ENCODE measurements around the gene MSRB2.
"Not testable (repeated sequence)": the region's sequence is repeated elsewhere in the genome, so short reads cannot be mapped to it uniquely, and the experiment has no call there.

The MSRB2 gene

GRCh38 chr10:23069019-23069815, 26.2 kb upstream of the MSRB2 start:
- no peak for DNase-seq (ENCODE audit: extremely low spot score)
- no peak for TF ChIP-seq PKNOX1 (IDR thresholded peaks at IDR 0.05)
- TF ChIP-seq FOXA1 (IDR thresholded peaks at IDR 0.05), result no peak
- TF ChIP-seq SP1 (IDR thresholded peaks at IDR 0.05), result no peak
- TF ChIP-seq ZNF384 (IDR thresholded peaks at IDR 0.05), result no peak
- TF ChIP-seq CTBP1 (IDR thresholded peaks at IDR 0.05; ENCODE audit: borderline replicate concordance), result no peak
- TF ChIP-seq TARDBP (IDR thresholded peaks at IDR 0.05), result no peak
- no peak for TF ChIP-seq FOXK2 (IDR thresholded peaks at IDR 0.05)
- TF ChIP-seq HDGF (IDR thresholded peaks at IDR 0.05; ENCODE audit: borderline replicate concordance), result no peak
- no peak for TF ChIP-seq LEF1 (IDR thresholded peaks at IDR 0.05; ENCODE audit: borderline replicate concordance)
- no peak for TF ChIP-seq BHLHE40 (IDR thresholded peaks at IDR 0.05; ENCODE audit: borderline replicate concordance)
- TF ChIP-seq ARNT (IDR thresholded peaks at IDR 0.05), result no peak
- no peak for TF ChIP-seq L3MBTL2 (conservative IDR thresholded peaks at IDR 0.05)
- TF ChIP-seq SUZ12 (IDR thresholded peaks at IDR 0.05), result no peak
- TF ChIP-seq FOXM1 (IDR thresholded peaks at IDR 0.05; ENCODE audit: borderline replicate concordance), result no peak
- TF ChIP-seq NFRKB (IDR thresholded peaks at IDR 0.05), result no peak
- TF ChIP-seq ELF4 (IDR thresholded peaks at IDR 0.05), result no peak
- ChIA-PET POLR2A (no interaction called here), CTCF (no interaction called here)

DNA sequence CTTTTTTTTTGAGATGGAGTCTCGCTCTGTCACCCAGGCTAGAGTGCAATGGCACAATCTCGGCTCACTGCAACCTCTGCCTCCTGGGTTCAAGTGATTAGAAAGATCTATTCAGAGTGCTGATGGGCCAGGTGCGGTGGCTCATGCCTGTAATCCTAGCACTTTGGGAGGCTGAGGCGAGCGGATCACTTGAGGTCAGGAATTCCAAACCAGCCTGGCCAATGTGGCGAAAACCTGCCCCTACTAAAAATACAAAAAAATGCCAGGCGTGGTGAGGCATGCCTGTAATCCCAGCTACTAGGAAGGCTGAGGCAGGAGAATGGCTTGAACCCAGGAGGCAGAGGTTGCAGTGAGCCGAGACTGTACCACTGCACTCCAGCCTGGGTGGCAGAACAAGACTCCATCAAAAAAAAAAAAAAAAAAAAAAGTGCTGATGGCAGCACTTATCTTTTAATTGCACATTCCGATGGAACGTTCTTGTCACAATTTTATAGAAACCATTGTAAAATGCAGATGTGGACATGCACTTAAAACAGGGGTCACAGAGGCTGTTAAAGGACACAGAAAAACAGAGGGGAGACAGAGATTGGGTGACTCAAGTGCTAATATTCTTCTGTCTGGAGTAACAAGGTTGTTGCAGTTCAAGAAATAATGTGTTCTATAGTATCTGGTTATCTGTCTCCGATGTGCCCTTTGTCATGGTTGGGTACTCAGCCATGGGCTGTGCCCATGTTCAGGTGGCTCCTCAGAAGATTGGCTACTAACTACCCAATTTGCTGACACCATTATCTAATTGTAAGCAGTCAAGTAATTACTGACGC, 25.1 kb upstream of the MSRB2 start:
- POLR2A ChIA-PET; DNase-seq (ENCODE audit: extremely low spot score): not testable (repeated sequence)
- CTCF ChIA-PET, result interaction anchor here (0.6 to 1.3 kb wide), 2 partner anchors 9 to 1076 kb away, joined by 3 to 4 read pairs; no protein-coding TSS in a partner anchor

DNA sequence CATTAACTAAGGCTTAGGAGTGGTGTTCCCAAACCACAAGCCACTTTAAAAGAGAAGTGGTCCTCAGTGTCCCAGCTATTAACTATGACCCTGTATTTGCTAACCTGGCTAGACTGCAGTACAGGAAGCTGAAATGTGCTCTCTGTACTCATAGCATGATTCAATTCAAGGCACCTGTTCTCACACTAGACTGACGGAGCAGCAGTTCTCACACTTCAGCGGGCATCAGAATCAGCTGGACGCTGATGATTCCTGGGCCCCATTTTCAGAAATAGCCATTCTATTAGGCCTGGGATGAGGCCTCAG, 24.5 kb upstream of the MSRB2 start:
- no peak for DNase-seq (ENCODE audit: extremely low spot score)
- ChIA-PET CTCF (interaction anchor here (0.6 to 1.3 kb wide), 2 partner anchors 9 to 1077 kb away, joined by 3 to 4 read pairs; no protein-coding TSS in a partner anchor), POLR2A (no interaction called here)
- TF ChIP-seq BHLHE40 (IDR thresholded peaks at IDR 0.05; ENCODE audit: borderline replicate concordance) (no peak), HDGF (IDR thresholded peaks at IDR 0.05; ENCODE audit: borderline replicate concordance) (no peak), FOXA1 (IDR thresholded peaks at IDR 0.05) (no peak), PKNOX1 (IDR thresholded peaks at IDR 0.05) (no peak), ARNT (IDR thresholded peaks at IDR 0.05) (no peak), NFRKB (IDR thresholded peaks at IDR 0.05) (no peak)

DNA sequence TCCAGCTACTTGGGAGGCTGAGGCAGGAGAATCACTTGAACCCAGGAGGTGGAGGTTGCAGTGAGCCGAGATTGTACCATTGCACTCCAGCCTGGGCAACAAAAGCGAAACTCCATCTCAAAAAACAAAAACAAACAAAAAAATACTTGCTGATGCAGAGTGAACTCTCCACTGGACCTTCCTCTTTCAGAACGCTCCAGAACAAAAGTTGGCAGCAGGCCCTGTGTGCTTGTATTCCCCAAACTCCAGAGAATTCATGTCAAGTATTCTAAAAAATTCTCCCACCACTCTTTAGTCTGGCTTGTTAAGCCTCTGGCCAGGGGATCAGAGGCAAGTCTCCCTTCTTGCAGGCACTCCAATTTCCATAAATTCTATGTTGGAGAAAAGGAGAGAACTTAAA, 22.8 kb upstream of the MSRB2 start:
- DNase-seq (ENCODE audit: extremely low spot score); POLR2A ChIA-PET; CTCF ChIA-PET: not testable (repeated sequence)

DNA sequence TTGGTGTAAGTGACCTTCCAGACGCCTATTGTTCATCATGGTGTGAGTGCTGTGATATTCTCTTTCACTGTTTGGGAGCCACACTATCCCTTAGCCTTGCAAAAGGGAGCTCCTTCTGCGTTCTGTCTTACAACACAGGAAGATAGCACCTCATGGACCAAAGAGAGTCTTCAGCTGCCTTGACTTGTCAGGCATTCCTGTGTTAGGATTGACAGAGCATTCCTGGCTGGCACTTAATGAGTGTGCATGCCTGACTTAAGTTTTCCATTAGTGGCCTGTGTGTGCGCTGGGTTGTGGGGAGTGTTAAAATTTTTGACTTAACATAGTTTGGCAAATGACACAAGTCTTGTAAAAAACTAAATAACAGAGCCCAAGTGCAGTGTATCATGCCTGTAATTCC, 21.9 kb upstream of the MSRB2 start:
- TF ChIP-seq HDGF (IDR thresholded peaks at IDR 0.05; ENCODE audit: borderline replicate concordance) (no peak), PKNOX1 (IDR thresholded peaks at IDR 0.05) (no peak), ZNF384 (IDR thresholded peaks at IDR 0.05) (no peak), CTBP1 (IDR thresholded peaks at IDR 0.05; ENCODE audit: borderline replicate concordance) (no peak), NFRKB (IDR thresholded peaks at IDR 0.05) (no peak), LEF1 (IDR thresholded peaks at IDR 0.05; ENCODE audit: borderline replicate concordance) (no peak), ARNT (IDR thresholded peaks at IDR 0.05) (no peak), BHLHE40 (IDR thresholded peaks at IDR 0.05; ENCODE audit: borderline replicate concordance) (no peak), L3MBTL2 (conservative IDR thresholded peaks at IDR 0.05) (no peak), FOXA1 (IDR thresholded peaks at IDR 0.05) (no peak), ELF4 (IDR thresholded peaks at IDR 0.05) (no peak), FOXK2 (IDR thresholded peaks at IDR 0.05) (no peak), SUZ12 (IDR thresholded peaks at IDR 0.05) (no peak), FOXM1 (IDR thresholded peaks at IDR 0.05; ENCODE audit: borderline replicate concordance) (no peak)
- no peak for DNase-seq (ENCODE audit: extremely low spot score)
- POLR2A ChIA-PET, result no interaction called here
- CTCF ChIA-PET, result no interaction called here

DNA sequence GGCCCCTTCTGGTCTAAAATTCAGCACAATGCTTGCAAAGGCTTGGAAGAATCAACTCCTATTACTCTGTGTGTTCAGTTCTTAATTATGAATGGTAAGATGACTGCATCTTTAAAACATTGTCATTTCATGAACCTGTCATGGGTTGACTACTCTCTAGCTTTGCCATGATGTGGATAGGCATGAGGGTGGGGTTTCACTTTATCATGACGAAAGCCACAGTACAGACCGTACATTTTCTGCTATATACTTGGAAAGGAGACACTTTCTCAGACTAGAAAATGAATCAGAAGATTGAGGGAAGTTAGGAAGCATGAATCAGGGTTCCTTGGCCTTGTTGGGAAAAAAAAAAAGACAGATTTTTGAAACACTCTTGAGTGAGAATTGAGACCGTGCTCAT, 19.7 kb upstream of the MSRB2 start:
- ChIA-PET CTCF (no interaction called here), POLR2A (no interaction called here)
- TF ChIP-seq HDGF (IDR thresholded peaks at IDR 0.05; ENCODE audit: borderline replicate concordance) (no peak), L3MBTL2 (conservative IDR thresholded peaks at IDR 0.05) (no peak)
- no peak for DNase-seq (ENCODE audit: extremely low spot score)

GRCh38 chr10:23078114-23078513, 17.3 kb upstream of the MSRB2 start:
- TF ChIP-seq BHLHE40 (IDR thresholded peaks at IDR 0.05; ENCODE audit: borderline replicate concordance) (no peak), FOXA1 (IDR thresholded peaks at IDR 0.05) (no peak), ELF4 (IDR thresholded peaks at IDR 0.05) (no peak), ZNF384 (IDR thresholded peaks at IDR 0.05) (no peak), CTBP1 (IDR thresholded peaks at IDR 0.05; ENCODE audit: borderline replicate concordance) (no peak), SP1 (IDR thresholded peaks at IDR 0.05) (no peak), LEF1 (IDR thresholded peaks at IDR 0.05; ENCODE audit: borderline replicate concordance) (no peak), L3MBTL2 (conservative IDR thresholded peaks at IDR 0.05) (no peak), FOXK2 (IDR thresholded peaks at IDR 0.05) (no peak), ARNT (IDR thresholded peaks at IDR 0.05) (no peak), HDGF (IDR thresholded peaks at IDR 0.05; ENCODE audit: borderline replicate concordance) (no peak), SUZ12 (IDR thresholded peaks at IDR 0.05) (no peak), PKNOX1 (IDR thresholded peaks at IDR 0.05) (no peak)
- ChIA-PET POLR2A (no interaction called here), CTCF (no interaction called here)
- DNase-seq (ENCODE audit: extremely low spot score), result no peak
